Activated B cell treated with CpG ODN at 0.5 μM for 24 hours (primary cell): ENCODE measurements around the gene JAG1. TPM values are rescaled to one million over a fixed set of nuclear protein-coding genes. Genes with fewer than 3 reads are reported as not detected.

Experiments
- ATAC-seq: fragments of 200-7000 bp; cut with Tn5 transposase; one replicate; pipeline ENCODE4 v1.10.0; 2021; ENCODE audit warnings: low read depth, mild to moderate bottlenecking, moderate library complexity
- CTCF ChIA-PET: fragments of 350-600 bp; sonication (Branson Sonifier 250); formaldehyde crosslinking; loops from one replicate; lab custom pipeline; 2021; ENCODE audit warnings: antibody characterized with exemption; lab: Charles Lee
- POLR2A ChIA-PET: fragments of 350-600 bp; sonication (Branson Sonifier 250); formaldehyde crosslinking; loops from one replicate; lab custom pipeline; 2021; ENCODE audit warnings: antibody characterized with exemption; lab: Charles Lee
- DNase-seq: peaks from one replicate; pipeline ENCODE4 v3.0.0; 2022
- H3K27ac Mint-ChIP-seq: one replicate; pipeline ENCODE4 v1.8.0; 2020; ENCODE audit warnings: mixed read lengths
- H3K27me3 Mint-ChIP-seq: one replicate; pipeline ENCODE4 v1.8.0; 2021; ENCODE audit warnings: mixed read lengths
- H3K36me3 Mint-ChIP-seq: one replicate; pipeline ENCODE4 v1.8.0; 2021; ENCODE audit warnings: low read depth, mixed read lengths
- H3K4me1 Mint-ChIP-seq: one replicate; pipeline ENCODE4 v1.8.0; 2021; ENCODE audit warnings: mixed read lengths
- H3K4me3 Mint-ChIP-seq: one replicate; pipeline ENCODE4 v1.8.0; 2020; ENCODE audit warnings: mild to moderate bottlenecking, mixed read lengths
- H3K9me3 Mint-ChIP-seq: one replicate; pipeline ENCODE4 v1.8.0; 2020; ENCODE audit warnings: mixed read lengths
- CTCF ChIP-seq: fragments of 200-600 bp; IDR thresholded peaks from one replicate; pipeline ENCODE4 v1.8.0; 2022; ENCODE audit warnings: antibody characterized with exemption, mild to moderate bottlenecking
- intact Hi-C: fragments of 100-400 bp; cut with micrococcal nuclease; formaldehyde crosslinking; loops from one replicate; pipeline ENCODE4 v1.15.1; 2024
- total RNA-seq: library from RNA; stranded (reverse); gene quantifications from 2 replicates; pipeline ENCODE4 v1.2.3, GENCODE V29; 2022

JAG1 gene
- total RNA-seq, 1 donor from 2014 or later, result not detected

- TF ChIP-seq CTCF, result no peak
- ChIA-PET POLR2A (no interaction called here), CTCF (no interaction called here)
- intact Hi-C loops, result no loop called here
- ATAC-seq (no peak), DNase-seq (no peak)
- H3K4me1 Mint-ChIP-seq, result no peaks in the 10 kb centered on the region
- H3K27me3 Mint-ChIP-seq, result peaks cover 41% of the 10 kb centered on the region
- no peaks in the 10 kb centered on the region for H3K9me3 Mint-ChIP-seq
- H3K4me3 Mint-ChIP-seq, result no peak overlapping the region
- no peaks in the 10 kb centered on the region for H3K36me3 Mint-ChIP-seq
- H3K27ac Mint-ChIP-seq, result no peak overlapping the region
Observed at GRCh38 chr20:10662151-10662550, 11.6 kb downstream of the JAG1 start.

GRCh38 chr20:10661261-10661660, 12.5 kb downstream of the JAG1 start:
- Mint-ChIP-seq H3K27me3 (peaks cover 40% of the 10 kb centered on the region), H3K4me1 (no peaks in the 10 kb centered on the region), H3K4me3 (no peak overlapping the region), H3K36me3 (no peaks in the 10 kb centered on the region), H3K9me3 (no peaks in the 10 kb centered on the region), H3K27ac (no peak overlapping the region)
- ChIA-PET POLR2A (no interaction called here), CTCF (no interaction called here)
- TF ChIP-seq CTCF, result no peak
- ATAC-seq, result no peak
- intact Hi-C loops, result no loop called here
- DNase-seq, result no peak

GRCh38 chr20:10660661-10661060, 13.1 kb downstream of the JAG1 start:
- CTCF ChIA-PET, result no interaction called here
- H3K4me3 Mint-ChIP-seq, result no peak overlapping the region
- H3K27me3 Mint-ChIP-seq, result peaks cover 36% of the 10 kb centered on the region
- no peak for TF ChIP-seq CTCF
- DNase-seq (no peak), ATAC-seq (no peak)
- no peaks in the 10 kb centered on the region for H3K36me3 Mint-ChIP-seq
- H3K9me3 Mint-ChIP-seq, result no peaks in the 10 kb centered on the region
- no peak overlapping the region for H3K27ac Mint-ChIP-seq
- H3K4me1 Mint-ChIP-seq, result no peaks in the 10 kb centered on the region
- intact Hi-C loops, result no loop called here
- POLR2A ChIA-PET, result no interaction called here

- no peaks in the 10 kb centered on the region for H3K9me3 Mint-ChIP-seq
- peaks cover 33% of the 10 kb centered on the region for H3K27me3 Mint-ChIP-seq
- H3K4me3 Mint-ChIP-seq, result no peak overlapping the region
- ATAC-seq (no peak), DNase-seq (no peak)
- ChIA-PET CTCF (no interaction called here), POLR2A (no interaction called here)
- intact Hi-C loops, result no loop called here
- no peak overlapping the region for H3K27ac Mint-ChIP-seq
- no peaks in the 10 kb centered on the region for H3K4me1 Mint-ChIP-seq
- no peak for TF ChIP-seq CTCF
- H3K36me3 Mint-ChIP-seq, result no peaks in the 10 kb centered on the region
Observed at GRCh38 chr20:10659651-10660601, 13.9 kb downstream of the JAG1 start.

GRCh38 chr20:10658876-10659632, 14.7 kb downstream of the JAG1 start:
- Mint-ChIP-seq H3K27ac (no peak overlapping the region), H3K4me1 (no peaks in the 10 kb centered on the region), H3K36me3 (no peaks in the 10 kb centered on the region), H3K4me3 (no peak overlapping the region), H3K9me3 (no peaks in the 10 kb centered on the region), H3K27me3 (peaks cover 35% of the 10 kb centered on the region)
- DNase-seq, result no peak
- POLR2A ChIA-PET, result no interaction called here
- ATAC-seq, result no peak
- TF ChIP-seq CTCF, result no peak
- CTCF ChIA-PET, result no interaction called here
- intact Hi-C loops, result no loop called here
